Measurements from ENCODE around the gene APEH.

- TF ChIP-seq CTCF (IDR thresholded peaks at IDR 0.05): no peak
- no peak for TF ChIP-seq EP300 (IDR thresholded peaks at IDR 0.05; ENCODE audit: low read depth)
- TF ChIP-seq POLR2A (IDR thresholded peaks at IDR 0.05): no peak
These were observed 46.5 kb upstream of the APEH start for GRCh38 chr3:49627634-49628033.

Data from transverse colon (tissue), 3 donors.